HG03095 (cell line): ENCODE measurements around the gene RARA.

Experiments used
- ATAC-seq: cut with Tn5 transposase; IDR thresholded peaks from one replicate; pipeline ENCODE4 v1.9.1; 2021; ENCODE audit warnings: moderate library complexity; ENCODE audit not compliant: unreplicated experiment

RARA gene

GRCh38 chr17:40344421-40345160 is 35.6 kb downstream of the RARA start:
- ATAC-seq, result no peak

GRCh38 chr17:40345161-40345993 is 36.4 kb downstream of the RARA start:
- ATAC-seq, result no peak

GRCh38 chr17:40345994-40346764 is 37.2 kb downstream of the RARA start:
- no peak for ATAC-seq

- ATAC-seq, result no peak
Measured at GRCh38 chr17:40346765-40347158, 37.8 kb downstream of the RARA start.

GRCh38 chr17:40347319-40348135 is 38.5 kb downstream of the RARA start:
- ATAC-seq, result no peak

GRCh38 chr17:40348136-40348504 is 39.1 kb downstream of the RARA start:
- no peak for ATAC-seq

GRCh38 chr17:40348562-40349476 is 39.8 kb downstream of the RARA start:
- ATAC-seq, result no peak

GRCh38 chr17:40349477-40349894 is 40.5 kb downstream of the RARA start:
- ATAC-seq, result no peak

- no peak for ATAC-seq
Measured at GRCh38 chr17:40349895-40350688, 41.1 kb downstream of the RARA start.

- no peak for ATAC-seq
Measured at GRCh38 chr17:40350689-40351358, 41.8 kb downstream of the RARA start.

- ATAC-seq, result no peak
Measured at GRCh38 chr17:40351359-40352236, 42.6 kb downstream of the RARA start.

GRCh38 chr17:40352237-40352778 is 43.3 kb downstream of the RARA start:
- ATAC-seq, result no peak

GRCh38 chr17:40352779-40353394 is 43.9 kb downstream of the RARA start:
- ATAC-seq, result no peak

GRCh38 chr17:40354221-40355122 is 45.5 kb downstream of the RARA start:
- no peak for ATAC-seq

GRCh38 chr17:40355123-40355803 is 46.3 kb downstream of the RARA start:
- ATAC-seq, result no peak
